GM18499 (cell line): ENCODE measurements around the gene XPO6.
"Not testable (repeated sequence)": the region's sequence is repeated elsewhere in the genome, so short reads cannot be mapped to it uniquely, and the experiment has no call there.

Experiments used
- ATAC-seq: cut with Tn5 transposase; IDR thresholded peaks from one replicate; pipeline ENCODE4 v1.9.1; 2021; ENCODE audit warnings: moderate number of reproducible peaks; ENCODE audit not compliant: insufficient read depth, unreplicated experiment

The XPO6 gene

DNA sequence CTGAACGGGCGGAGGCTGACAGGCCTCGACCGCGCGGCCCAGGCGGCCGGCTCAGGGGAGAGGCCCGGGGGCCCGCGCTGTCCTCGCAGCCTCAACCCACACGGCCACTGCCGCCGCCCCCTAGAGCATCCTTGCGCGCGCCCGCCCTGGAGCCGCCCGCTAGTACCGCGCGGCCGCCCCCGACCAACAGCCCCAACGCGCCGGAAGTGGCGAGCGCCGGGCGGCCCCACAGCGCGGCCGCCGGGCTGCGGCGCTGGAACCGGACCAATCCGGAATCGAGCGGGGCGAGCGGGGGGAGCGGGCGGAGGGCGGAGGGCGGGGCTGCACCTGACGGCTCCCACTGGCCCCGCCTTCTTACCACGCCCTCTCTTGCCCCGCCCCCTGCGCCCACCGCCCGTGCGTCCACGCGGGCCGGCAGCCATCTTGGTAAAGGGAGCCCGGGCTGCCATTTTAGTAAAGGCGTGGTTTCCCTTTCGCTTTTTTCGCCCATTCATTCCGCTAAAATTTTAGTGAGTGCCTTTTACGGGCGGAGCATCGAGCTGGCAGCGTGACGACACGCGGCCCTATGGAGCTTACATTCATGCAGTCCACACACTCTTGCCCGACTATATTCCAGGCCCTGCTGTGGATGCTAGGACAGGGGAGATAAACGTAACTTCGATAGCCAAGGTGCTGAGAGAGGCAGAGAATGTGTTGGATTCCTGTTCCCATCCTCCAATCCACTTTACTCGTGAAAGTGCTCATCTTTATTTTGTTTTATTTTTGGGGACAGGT, at the start of gene XPO6:
XPO6 (minus strand) TSS at position 208 of the 774 bp plus-strand sequence. CDS start 597 bp downstream, outside the sequence.
- no peak for ATAC-seq

DNA sequence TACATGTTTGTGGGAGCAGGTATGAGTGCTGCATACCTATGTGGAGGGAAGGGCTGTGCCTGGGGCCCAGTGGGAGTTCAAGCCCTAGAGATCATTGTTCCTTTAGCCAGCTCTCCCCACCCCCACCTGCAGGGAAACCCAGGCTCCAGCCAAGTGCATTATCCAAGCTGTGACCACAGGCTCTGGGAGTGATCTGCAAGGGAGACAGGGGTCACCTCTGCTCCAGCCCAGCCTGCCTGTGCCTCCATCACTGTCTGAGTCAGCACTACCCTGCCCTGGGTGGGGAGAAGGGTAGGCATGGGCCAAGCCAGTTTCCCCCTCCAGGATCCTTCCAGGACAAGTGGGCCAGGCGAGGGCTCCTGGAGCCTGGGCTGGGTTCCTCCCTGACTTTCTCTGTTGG, 48.4 kb upstream of the XPO6 start:
- ATAC-seq = no peak

- no peak for ATAC-seq
Observed at GRCh38 chr16:28259781-28260150, 48.0 kb upstream of the XPO6 start.

DNA sequence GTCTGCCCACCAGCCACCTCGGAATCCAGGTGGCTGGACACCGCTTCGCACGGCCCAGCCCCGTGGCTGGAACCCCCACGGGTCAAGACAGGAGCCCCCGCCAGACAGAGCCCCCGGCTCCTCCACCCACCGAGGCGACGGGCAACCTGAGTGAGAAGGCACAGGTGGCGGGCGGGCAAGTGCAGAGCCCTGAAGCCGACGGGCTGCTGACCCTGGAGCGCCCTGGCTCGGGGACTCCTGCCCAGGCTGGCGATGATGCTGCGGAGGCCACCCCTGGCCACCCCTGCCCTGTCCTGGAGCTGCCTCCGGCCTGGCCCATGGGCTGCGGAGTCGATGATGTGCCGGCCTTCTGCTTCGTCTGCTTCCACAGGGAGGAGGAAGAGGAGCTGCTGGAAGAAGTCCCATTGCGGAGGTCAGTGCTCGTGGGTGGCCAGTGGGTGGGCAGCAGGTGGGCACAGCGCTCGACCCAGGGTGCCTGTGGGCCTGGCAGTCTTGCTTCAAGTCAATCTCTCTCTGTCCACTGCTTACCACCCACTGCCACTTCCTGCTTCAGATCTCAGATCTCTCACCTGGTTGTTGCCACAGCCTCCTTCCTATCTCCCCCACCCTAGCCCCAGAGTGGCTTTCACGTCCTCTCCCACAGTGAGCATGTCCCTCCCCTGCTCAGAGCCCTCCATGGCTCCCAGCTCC, 47.5 kb upstream of the XPO6 start:
- ATAC-seq = no peak

DNA sequence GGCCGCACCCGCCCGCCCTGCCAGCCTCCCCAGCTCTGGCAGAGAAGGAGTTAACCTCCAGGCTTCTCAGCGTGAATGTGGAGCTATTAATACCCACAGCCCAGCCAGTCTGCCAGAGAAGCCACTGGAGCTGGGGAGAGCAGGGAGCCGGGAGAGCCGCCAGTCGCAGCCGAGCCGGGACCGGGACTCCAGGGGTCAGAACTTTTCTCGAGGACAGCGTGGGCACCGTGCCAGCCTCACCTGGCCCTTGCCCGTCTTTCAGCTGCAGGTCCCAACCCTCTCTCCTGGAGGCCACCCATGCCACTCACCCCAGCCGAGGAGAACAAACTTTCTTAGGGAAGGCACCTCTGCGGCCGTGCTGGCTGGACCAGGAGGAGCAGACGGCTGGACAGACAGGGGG, 46.8 kb upstream of the XPO6 start:
- ATAC-seq = no peak

DNA sequence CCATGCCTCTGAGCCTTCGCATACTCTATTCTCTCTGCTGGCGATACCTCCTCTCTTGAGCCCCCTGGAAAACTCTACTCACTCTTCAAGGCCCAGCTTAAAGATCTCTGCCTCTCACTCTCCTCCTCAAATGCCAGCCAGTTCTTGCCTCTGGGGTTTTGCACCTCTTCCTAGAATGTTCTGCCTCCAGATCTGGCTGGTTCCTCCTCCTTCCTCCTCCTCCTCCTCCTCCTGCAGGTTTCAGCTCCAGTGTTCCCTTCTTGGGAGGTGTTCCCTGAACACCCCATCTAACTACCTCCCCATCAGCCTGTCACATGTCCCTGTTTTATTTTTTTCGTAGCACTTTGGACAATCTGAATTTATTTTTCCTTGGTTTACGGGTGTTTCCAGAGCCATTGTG, 45.5 kb upstream of the XPO6 start:
- ATAC-seq = no peak

DNA sequence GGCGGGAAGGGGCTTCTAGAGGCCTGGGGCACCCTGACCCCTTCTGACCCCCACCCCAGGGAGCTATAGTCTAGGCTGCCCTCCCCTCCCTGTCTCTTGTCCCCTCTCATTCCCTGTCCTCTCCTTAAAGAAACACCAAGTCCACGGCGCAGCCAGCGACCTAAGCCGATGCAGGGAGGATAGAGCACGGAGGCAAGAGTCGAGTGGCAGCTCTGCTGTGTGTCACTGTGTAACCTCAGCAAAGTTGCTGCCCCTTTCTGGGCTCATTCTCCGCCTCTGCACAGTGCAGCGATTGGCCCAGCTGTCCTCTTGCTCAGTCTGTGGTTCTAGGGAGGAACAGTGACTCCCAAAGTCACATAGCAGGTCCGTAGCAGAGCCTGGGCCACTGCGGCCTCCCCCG, 44.1 kb upstream of the XPO6 start:
- no peak for ATAC-seq

GRCh38 chr16:28254158-28254557, 42.4 kb upstream of the XPO6 start:
- no peak for ATAC-seq

GRCh38 chr16:28250999-28251398, 39.2 kb upstream of the XPO6 start:
- no peak for ATAC-seq

DNA sequence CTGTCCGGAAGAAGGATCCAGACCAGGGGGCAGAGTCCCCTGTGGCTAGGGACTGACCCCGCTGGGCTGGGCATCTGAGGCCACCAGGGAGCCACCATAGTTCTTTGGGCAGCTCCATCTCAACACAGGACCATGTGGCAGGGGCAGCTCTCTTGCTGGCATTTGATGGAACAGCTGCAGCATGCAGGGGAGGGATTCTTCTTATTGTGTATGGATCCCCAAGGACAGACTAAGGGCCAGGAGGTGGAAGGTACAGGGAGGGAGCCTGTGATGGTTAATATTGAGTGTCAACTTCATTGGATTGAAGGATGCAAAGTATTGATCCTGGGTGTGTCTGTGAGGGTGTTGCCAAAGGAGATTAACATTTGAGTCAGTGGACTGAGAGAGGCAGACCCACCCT, 37.7 kb upstream of the XPO6 start:
- ATAC-seq = not testable (repeated sequence)

DNA sequence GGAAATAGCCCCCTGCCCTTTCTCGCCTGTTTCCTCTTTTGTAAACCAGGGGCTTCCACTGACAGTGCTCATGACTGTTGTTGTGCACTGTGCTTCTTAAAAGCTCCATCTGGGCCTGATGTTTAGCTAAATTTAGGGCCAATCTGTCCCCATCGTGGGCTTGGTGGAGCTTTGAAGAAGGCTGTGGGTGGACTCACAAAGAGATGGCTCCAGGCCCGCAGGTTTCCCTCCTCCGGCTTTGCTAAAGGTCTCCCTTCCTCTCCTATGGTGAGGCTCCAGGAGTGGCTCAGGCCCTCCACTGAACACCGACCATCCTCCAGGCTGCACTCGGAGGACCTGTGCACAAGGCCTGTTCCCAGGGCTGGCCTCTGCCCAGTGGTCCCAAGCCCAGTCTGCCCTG, 30.2 kb upstream of the XPO6 start:
- no peak for ATAC-seq

DNA sequence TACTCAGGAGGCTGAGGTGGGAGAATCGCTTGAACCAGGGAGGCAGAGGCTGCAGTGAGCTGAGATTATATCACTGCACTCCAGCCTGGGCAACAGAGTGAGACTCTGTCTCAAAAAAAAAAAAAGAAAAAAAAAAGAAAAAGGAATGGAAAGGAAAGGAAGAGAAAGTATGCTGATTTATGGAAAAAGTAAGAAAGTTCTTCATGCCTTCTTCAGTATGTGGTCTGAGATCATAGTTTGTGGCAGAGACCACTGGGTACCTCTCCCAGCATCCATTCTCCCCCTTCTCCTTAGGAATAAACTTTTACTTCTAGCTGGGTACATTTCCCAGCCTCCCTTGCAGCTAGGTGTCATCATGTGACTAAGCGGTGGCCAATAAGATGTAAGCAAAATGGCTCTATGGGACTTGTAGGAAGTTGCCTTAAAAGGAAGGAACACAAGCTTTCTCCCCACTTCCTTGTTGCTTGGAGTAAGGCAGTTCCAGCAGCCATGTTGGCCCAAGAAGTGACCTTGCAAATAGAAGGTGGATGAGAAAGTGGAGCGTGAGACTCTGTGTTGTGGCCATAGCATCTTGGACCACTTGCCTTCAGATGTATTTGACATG, 26.1 kb upstream of the XPO6 start:
- no peak for ATAC-seq

GRCh38 chr16:28231763-28232162, 20.0 kb upstream of the XPO6 start:
- no peak for ATAC-seq

GRCh38 chr16:28223909-28224308, 12.1 kb upstream of the XPO6 start:
- ATAC-seq = not testable (repeated sequence)

DNA sequence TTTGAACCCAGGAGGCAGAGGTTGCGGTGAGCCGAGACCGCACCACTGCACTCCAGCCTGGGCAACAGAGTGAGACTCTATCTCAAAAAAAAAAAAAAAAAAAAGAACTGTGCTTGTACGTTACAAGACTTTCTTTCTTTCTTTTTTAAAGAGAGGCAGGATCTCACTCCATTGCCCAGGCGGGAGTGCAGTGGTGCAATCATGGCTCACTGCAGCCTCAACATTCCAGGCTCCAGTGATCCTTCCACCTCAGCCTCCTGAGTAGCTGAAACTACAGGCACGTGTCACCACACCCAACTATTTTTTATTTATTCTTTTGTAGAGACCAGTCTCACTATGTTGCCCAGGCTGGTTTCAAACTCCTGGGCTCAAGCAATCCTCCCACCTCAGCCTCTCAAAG, 8.0 kb upstream of the XPO6 start:
- ATAC-seq = not testable (repeated sequence)

- no peak for ATAC-seq
Observed at GRCh38 chr16:28219282-28219681, 7.5 kb upstream of the XPO6 start.

- ATAC-seq = no peak
Observed at GRCh38 chr16:28218109-28218508, 6.3 kb upstream of the XPO6 start.

- ATAC-seq = no peak
Observed at GRCh38 chr16:28217326-28217725, 5.6 kb upstream of the XPO6 start.

DNA sequence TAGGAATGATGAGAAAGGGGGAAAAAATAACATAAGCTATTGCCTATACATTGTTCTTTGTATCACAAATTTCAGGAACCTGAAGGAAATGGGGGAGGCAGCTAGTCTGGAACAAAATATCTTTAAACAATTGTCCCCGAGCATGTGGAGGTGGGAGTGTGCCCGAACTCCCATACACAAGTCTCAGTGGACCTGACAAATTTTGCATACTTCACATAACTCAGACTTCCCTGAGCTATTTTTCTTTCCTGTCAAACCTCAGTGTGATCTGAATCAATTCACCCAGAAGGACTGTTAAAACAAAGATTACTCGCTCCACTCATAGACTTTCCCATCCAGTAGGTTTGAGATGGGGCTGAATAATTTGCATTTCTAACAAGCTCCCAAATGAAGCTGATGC, 1.6 kb upstream of the XPO6 start:
- ATAC-seq = no peak

DNA sequence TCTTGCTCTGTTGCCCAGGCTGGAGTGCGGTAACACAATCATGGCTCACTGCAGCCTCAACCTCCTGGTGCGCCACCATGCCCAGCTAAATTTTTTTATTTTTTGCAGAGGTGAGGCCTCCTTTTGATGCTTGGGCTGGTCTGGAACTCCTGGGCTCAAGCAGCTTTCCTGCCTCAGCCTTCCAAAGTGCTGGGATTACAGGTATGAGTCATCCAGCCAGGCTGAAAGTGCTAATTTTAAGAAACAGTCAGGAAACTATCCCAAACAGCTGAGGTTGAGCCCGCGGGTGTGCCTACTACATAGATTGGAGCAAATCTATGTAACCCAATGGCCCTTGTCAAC, 738 bp upstream of the XPO6 start:
- no peak for ATAC-seq

DNA sequence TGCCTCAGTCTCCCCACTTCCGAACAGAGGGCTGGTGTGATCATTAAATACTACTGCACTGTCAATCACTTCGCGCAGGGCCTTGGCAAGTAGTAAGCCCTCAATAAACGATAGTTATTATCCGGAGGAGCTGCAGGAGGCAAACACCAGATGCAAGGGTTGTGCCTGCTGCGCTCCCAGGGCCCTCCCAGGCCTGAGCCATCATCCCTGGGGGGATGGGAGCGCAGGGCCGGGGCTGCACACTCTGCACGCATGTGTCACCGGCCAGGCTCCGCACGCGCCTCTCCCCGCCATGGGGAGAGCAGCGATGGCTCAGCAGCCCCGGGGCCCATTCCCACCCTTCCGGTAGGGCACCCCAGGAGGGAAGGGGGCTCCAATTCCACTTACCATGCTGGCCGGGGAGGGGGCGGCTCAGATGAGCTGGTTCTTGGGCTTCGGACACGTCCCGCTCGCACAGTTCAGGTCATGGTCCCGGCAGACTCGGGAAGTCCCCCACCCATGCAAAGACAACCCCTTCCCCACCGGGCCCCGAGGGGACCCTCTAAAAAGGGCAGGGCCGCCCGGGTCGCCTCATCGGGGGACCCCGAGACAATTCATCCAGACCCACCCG, 681 bp downstream of the XPO6 start:
- ATAC-seq = no peak
